Stimulated activated CD4-positive, alpha-beta T cell treated with anti-CD3 and anti-CD28 coated beads, Interleukin-12 subunit alpha, Interleukin-12 subunit beta, amount 100 ng/mL, for 4 hours (primary cell): Measurements from ENCODE around the gene SLC26A4.

Source experiments
- DNase-seq: peaks from one replicate; pipeline ENCODE4 v3.0.0-alpha.2; 2020

The SLC26A4 gene

DNA sequence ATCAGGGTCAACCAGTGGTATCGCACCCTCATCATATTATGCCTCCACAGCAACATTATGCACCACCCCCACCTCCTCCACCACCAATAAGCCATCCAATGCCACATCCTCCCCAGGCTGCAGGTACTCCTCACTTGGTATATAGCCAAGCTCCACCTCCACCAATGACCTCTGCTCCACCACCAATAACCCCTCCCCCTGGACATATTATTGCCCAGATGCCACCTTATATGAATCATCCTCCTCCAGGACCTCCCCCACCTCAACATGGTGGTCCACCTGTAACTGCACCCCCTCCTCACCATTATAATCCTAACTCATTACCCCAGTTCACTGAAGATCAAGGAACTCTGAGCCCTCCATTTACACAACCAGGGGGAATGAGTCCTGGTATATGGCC lies 98.0 kb downstream of the SLC26A4 start:
- DNase-seq, result no peak

DNA sequence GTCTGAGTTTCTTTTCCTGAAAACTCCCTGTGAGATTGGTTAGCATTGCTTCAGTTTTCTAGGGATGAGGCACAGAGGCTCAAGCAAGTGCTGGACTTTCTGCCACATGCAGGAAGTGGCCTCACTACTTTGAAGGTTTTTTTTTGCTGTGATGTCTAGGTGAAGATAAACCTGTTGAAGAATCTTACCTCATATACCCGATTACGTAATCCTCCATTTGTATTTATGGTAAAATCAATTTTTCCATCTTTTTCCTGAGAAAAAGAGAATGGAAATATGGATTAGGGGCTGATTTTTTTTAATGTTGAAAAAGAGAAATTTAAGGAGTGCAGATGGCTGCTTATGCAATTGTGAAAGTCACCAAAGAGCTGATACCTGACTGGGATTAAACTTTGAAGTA lies 106.8 kb downstream of the SLC26A4 start:
- no peak for DNase-seq
